DND-41 (cell line): ENCODE measurements around the gene CD163.

ENCODE experiments used
- CTCF ChIP-seq: IDR thresholded peaks from 2 replicates; pipeline ENCODE4 v1.5.1; 2012; ENCODE audit warnings: borderline replicate concordance, low read length, moderate library complexity, mild to moderate bottlenecking; ENCODE audit not compliant: poor library complexity, severe bottlenecking; ENCODE audit errors: extremely low read depth
- EZH2 ChIP-seq: IDR thresholded peaks from 3 replicates; pipeline ENCODE4 v1.6.1; 2012; ENCODE audit warnings: borderline replicate concordance, low read depth, mild to moderate bottlenecking, moderate library complexity, low read length, inconsistent platforms; ENCODE audit not compliant: severe bottlenecking

GRCh38 chr12:7485095-7485494, 18.5 kb downstream of the CD163 start:
- TF ChIP-seq CTCF (no peak), EZH2 (no peak)
